22Rv1 (cell line): ENCODE measurements around the gene PRPF39.

ENCODE experiments used
- H3K27ac ChIP-seq: fragments of 450-650 bp; 2 replicates; pipeline ENCODE4 v1.5.1; 2017
- ZFX ChIP-seq: fragments of 450-650 bp; IDR thresholded peaks from 2 replicates; pipeline ENCODE4 v1.6.1; 2017; ENCODE audit warnings: antibody characterized with exemption, borderline replicate concordance
- TF ChIP-seq, protein P1 (sequence below): fragments of 450-650 bp; IDR thresholded peaks from 2 replicates; pipeline ENCODE4 v1.5.1; 2017; ENCODE audit warnings: mild to moderate bottlenecking

The PRPF39 gene

DNA sequence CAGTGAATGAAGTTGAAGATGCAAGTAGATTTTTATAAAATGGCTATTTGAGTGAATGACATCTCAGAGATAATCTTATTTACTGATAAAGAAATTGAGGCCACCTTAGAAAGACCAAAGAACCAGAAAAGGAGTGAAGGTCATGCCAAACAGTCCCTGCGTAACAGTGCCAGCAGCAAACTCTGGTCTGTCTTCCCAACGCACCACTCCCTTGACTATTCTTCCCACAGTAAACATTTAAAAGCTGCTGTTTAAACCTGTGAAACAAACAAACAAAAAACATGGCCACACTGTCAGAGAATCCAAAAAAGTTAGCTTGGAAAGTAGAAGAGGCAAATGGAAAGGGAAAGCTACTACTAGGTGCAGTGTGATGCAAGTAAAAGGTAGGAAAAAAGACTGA is 1.5 kb upstream of the PRPF39 start:
- H3K27ac ChIP-seq: peak overlapping the region; percentile 88
- TF ChIP-seq, protein P1, sequence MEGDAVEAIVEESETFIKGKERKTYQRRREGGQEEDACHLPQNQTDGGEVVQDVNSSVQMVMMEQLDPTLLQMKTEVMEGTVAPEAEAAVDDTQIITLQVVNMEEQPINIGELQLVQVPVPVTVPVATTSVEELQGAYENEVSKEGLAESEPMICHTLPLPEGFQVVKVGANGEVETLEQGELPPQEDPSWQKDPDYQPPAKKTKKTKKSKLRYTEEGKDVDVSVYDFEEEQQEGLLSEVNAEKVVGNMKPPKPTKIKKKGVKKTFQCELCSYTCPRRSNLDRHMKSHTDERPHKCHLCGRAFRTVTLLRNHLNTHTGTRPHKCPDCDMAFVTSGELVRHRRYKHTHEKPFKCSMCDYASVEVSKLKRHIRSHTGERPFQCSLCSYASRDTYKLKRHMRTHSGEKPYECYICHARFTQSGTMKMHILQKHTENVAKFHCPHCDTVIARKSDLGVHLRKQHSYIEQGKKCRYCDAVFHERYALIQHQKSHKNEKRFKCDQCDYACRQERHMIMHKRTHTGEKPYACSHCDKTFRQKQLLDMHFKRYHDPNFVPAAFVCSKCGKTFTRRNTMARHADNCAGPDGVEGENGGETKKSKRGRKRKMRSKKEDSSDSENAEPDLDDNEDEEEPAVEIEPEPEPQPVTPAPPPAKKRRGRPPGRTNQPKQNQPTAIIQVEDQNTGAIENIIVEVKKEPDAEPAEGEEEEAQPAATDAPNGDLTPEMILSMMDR: no peak
- TF ChIP-seq ZFX: no peak

DNA sequence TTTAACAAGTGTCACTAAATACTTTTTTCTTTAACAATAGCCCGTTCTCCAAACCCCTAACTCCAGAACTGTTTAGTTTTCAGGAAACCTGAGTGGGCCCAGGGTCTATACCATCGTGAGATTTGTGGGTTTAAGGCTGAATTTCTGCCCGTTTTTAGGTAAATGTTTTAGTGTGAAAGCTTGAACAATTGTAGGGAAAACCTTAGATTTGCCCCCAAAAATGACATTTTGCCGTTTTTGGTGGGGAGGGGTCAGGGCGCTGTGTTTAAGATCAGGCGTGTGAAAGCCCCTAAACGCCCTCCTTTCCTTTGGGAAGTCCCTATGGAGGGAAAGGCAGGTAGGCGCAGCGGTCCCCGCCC is 320 bp upstream of the PRPF39 start:
- TF ChIP-seq ZFX: no peak
- TF ChIP-seq, protein P1: no peak
- peak overlapping the region; percentile 88 for H3K27ac ChIP-seq

DNA sequence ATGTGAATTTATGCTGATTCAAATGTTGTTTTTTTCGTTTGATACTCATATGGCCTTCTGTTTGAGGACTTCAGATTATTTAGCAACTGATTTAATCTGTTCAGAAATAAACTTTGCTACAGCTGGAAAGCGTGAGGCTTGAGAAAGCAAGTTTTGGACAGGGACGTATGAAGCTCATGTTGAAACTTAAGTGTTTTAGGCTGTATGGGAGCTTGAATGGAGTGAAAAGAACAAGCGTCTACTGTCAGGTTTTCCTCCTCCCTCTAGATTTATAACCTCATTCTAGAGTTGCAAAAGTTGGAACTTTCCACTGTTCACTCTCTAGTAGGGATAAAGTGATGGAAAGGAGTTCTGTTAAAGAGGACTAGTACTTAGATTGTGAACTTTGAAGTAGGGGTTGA is 1.0 kb downstream of the PRPF39 start:
- peak overlapping the region; percentile 88 for H3K27ac ChIP-seq
- TF ChIP-seq, protein P1: no peak
- TF ChIP-seq ZFX: no peak

- no peak for TF ChIP-seq ZFX
- TF ChIP-seq, protein P1: no peak
These were observed 5.9 kb downstream of the PRPF39 start for GRCh38 chr14:45089813-45090212.

GRCh38 chr14:45091710-45092109 is 7.8 kb downstream of the PRPF39 start:
- no peak for TF ChIP-seq ZFX
- TF ChIP-seq, protein P1: no peak
- no peak overlapping the region for H3K27ac ChIP-seq

More at GRCh38 chr14:45089813-45090212, 5.9 kb downstream of the PRPF39 start:
- no peak overlapping the region for H3K27ac ChIP-seq

DNA sequence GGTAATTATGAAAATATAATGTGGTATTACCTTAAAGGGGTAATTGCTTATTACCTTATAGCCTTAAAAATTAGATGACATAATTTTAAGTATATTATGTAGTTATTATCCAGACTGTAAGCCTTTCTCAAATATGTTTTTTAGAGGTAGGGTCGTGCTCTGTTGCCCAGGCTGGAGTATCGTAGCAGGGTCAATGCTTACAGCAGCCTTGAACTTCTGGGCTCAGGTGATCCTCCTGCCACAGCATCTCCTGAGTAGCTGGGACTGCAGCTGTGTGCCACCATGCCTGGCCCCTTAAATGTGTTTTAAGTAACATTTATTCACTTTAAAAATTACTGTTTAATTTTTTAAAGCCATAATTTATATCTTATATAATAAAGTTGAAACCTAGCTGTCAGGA is 10.4 kb downstream of the PRPF39 start:
- TF ChIP-seq, protein P1: no peak
- TF ChIP-seq ZFX: no peak
- no peak overlapping the region for H3K27ac ChIP-seq

DNA sequence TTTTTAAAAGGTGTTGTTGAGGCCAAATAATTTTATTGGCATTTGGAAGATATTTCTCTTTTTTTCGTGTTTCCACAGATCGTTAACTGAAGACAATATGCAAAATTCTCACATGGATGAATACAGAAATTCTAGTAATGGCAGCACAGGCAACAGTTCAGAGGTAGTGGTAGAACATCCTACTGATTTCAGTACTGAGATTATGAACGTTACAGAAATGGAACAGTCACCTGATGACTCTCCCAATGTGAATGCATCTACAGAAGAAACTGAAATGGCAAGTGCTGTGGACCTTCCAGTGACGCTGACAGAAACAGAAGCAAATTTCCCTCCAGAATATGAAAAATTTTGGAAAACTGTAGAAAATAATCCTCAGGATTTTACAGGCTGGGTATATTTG is 11.2 kb downstream of the PRPF39 start:
- no peak overlapping the region for H3K27ac ChIP-seq
- TF ChIP-seq ZFX: no peak
- TF ChIP-seq, protein P1: no peak

DNA sequence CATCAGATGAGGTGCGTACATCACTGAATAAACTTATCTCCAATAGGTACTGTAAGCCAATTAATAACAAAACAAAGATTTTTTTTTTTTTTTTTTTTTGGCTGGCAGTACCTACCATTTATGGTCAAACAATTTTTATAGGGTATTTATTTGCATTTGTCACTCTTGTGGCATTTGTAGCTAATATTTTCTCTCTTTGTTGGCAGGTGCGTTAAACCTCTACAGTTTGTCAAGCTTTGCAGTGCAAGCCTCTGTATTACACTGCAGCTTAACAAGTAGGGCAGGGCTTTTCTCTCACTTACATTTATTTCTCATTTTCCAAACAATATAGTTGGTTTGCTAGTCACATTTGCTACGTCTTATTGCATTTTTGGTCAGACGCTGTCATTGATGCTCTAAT is 12.3 kb downstream of the PRPF39 start:
- H3K27ac ChIP-seq: no peak overlapping the region; the same call in 1 of the 2 replicates
- no peak for TF ChIP-seq ZFX
- TF ChIP-seq, protein P1: no peak
